Astrocyte of the cerebellum (primary cell): ENCODE results near the gene PLK3.
"Not testable (repeated sequence)": the region's sequence is repeated elsewhere in the genome, so short reads cannot be mapped to it uniquely, and the experiment has no call there.

Source experiments
- DNase-seq: peaks from one replicate; pipeline ENCODE4 v3.0.0-alpha.2; 2011; ENCODE audit warnings: low read depth
- H3K4me3 ChIP-seq: 2 replicates; pipeline ENCODE4 v1.5.1; 2011; ENCODE audit warnings: mild to moderate bottlenecking, low read depth, low read length, moderate library complexity
- in situ Hi-C: cut with HindIII; loops from 2 replicates; pipeline ENCODE4 v1.10.0; 2017; ENCODE audit warnings: low sequenced_read_pairs
- TF ChIP-seq, protein P1 (sequence below): IDR thresholded peaks from 2 replicates; pipeline ENCODE4 v1.5.1; 2012; ENCODE audit warnings: low read length, low read depth, moderate library complexity, mild to moderate bottlenecking; ENCODE audit errors: missing control alignments

The PLK3 gene

DNA sequence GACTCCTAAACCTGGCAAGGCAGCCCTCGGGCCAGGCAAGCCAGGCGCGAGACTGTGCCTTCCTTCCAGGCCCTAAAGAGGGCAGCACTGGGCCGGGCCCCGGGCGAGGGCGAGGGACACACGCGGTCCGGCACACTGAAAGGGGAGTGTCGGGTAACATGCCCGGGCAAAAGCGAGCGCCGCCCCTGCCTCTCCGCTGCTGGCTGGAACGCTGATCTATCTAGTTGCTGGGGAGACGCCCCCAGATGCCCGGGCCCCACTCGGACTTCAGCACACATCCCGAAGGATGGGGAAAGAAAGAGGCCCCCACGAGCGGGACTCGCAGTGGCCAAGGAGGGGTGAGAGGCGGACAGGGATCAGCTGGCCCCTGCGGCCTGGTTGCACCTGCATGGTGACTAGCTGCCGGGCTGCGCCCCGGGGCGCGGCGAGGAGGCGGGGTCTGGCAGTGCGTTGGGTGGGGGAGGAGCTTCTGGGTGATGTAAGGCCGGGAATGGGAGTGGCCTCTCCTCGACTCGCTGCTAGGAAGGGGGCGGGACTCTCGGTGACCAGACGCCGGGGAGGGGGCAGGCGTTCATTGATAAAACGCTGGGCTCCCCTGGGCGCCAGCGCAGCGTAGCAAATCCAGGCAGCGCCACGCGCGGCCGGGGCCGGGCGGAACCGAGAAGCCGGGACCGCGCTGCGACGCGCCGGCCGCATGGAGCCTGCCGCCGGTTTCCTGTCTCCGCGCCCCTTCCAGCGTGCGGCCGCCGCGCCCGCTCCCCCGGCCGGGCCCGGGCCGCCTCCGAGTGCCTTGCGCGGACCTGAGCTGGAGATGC lies at the start of gene PLK3:
PLK3 (plus strand) TSS at position 608 of the 815 bp plus-strand sequence; CDS start at position 695, 87 bp downstream.
- peak within 1 kb of the TSS; percentile 80 for H3K4me3 ChIP-seq
- TF ChIP-seq, protein P1, sequence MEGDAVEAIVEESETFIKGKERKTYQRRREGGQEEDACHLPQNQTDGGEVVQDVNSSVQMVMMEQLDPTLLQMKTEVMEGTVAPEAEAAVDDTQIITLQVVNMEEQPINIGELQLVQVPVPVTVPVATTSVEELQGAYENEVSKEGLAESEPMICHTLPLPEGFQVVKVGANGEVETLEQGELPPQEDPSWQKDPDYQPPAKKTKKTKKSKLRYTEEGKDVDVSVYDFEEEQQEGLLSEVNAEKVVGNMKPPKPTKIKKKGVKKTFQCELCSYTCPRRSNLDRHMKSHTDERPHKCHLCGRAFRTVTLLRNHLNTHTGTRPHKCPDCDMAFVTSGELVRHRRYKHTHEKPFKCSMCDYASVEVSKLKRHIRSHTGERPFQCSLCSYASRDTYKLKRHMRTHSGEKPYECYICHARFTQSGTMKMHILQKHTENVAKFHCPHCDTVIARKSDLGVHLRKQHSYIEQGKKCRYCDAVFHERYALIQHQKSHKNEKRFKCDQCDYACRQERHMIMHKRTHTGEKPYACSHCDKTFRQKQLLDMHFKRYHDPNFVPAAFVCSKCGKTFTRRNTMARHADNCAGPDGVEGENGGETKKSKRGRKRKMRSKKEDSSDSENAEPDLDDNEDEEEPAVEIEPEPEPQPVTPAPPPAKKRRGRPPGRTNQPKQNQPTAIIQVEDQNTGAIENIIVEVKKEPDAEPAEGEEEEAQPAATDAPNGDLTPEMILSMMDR = peak; percentile 91
- DNase-seq = peak; percentile 91
- in situ Hi-C loops = no loop called here

DNA sequence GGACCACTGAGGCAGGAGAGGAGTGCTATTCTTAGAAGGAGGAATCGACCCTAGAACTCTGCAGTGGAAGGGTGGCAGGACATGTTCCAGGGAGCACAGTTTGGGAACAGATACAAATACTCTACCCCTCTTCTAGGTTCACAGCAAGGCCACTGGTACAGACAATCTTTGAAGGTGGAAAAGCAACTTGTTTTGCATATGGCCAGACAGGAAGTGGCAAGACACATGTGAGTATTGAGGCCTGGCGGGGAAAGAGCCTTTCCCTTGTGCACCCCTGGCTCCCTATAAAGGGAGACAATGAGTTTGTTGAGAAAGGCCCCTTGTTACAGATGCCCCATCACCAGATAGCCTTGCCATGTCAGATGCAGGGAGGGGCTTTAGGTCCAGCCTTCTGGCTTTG lies 42.8 kb upstream of the PLK3 start:
- TF ChIP-seq, protein P1 = no peak
- no peak overlapping the region for H3K4me3 ChIP-seq
- DNase-seq = no peak
- in situ Hi-C loops = no loop called here

DNA sequence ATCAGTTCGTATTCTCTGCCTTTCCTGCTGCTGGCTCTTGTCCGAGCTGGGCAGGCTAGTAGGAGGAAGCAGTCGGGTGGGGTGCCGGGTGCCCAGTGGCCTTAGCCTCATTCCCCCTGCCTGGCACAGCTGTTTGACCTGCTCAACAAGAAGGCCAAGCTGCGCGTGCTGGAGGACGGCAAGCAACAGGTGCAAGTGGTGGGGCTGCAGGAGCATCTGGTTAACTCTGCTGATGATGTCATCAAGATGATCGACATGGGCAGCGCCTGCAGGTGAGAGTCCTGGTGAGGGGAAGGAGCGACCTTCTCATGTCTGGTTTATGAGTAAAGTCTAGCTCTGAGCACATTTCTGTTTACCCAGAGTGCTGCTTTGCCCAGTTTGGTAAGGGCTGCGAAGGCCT lies 41.1 kb upstream of the PLK3 start:
- TF ChIP-seq, protein P1 = no peak
- H3K4me3 ChIP-seq = no peak overlapping the region
- in situ Hi-C loops = no loop called here
- no peak for DNase-seq

DNA sequence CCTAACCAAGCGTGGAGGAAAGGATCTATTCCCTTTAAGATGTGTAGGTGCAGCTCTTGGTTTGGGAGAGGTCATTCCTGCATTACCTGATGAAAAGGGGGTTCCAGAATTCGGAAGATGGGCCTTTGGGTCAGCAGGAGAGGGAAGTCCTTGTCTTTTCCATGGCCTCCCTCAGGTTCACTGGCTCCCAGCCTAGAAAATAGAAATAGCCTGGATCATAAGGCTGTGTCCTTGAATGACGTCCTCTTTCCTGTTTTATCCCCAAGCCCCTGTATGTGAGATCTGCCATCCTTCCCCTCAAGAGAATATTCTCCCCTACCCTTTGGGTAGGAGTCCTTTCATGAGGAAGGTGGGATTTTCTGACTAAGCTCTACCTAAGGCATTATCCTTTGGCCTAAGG lies 39.3 kb upstream of the PLK3 start:
- TF ChIP-seq, protein P1 = no peak
- no peak for DNase-seq
- no peak overlapping the region for H3K4me3 ChIP-seq
- in situ Hi-C loops = no loop called here

DNA sequence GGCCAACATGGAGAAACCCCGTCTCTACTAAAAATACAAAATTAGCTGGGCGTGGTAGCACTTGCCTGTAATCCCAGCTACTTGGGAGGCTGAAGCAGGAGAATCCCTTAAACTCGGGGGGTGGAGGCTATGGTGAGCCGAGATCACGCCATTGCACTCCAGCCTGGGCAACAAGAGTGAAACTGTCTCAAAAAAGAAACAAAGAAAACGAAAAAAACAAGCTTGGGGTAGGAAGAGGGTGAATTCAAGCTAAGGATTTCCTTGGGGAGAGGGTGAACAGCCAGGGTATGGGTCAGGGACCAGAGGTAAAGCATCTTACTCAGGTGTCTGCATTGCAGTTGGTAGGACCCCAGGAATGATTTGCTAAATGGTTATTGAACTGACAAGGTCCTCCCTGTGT lies 33.8 kb upstream of the PLK3 start:
- in situ Hi-C loops, DNase-seq, H3K4me3 ChIP-seq: not testable (repeated sequence)

DNA sequence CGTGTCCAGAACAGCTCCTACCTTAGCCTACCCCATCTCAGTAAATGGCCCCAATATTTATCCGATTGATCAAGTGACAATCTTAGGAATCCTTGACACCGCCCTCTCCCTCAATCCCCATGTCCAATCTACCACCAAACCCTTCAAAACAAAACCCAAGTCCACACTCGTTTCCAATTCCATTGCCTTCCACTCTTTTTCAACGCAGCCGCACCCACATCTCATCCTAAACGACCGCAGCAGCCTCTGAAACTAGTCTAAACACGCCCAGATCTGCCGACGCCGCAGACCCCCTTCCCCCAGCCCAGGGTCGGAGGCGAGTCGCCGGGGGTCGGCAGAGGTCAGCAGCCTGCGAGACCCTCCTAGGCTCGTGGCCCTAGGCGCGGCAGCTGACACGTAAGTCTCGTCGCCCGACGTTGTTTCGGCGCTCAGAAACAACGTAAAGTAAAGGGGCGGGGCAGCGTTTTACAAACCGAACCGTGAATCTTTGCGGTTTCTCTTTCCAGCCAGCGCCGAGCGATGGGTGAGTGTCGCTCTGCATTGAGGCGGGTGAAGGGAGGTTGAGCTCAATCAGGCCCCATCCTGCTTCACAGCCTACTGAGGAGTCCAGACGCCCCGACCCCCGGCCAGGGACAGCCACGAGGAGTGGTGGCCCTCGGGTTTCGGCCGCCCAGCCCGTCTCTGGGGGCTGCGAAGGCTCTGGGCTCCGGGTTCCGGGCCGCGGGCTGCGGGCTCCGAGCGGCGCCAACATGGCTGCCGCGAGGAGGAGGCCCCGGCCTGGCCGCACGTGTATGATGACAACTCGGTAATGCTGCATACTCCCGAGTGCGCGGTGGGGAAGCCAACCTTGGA lies 24.9 kb upstream of the PLK3 start, which contains the start of gene RPS8:
RPS8 (plus strand) TSS at position 463 of the 852 bp plus-strand sequence; CDS start at position 520, 57 bp downstream.
- in situ Hi-C loops = no loop called here
- peak within 1 kb of the TSS; percentile 86 for H3K4me3 ChIP-seq
- DNase-seq = peak; percentile 90
- TF ChIP-seq, protein P1 = no peak
